Muscle of leg (tissue), 11 donors: Measurements from ENCODE around the gene KIF5C. TPM values are rescaled to one million over a fixed set of nuclear protein-coding genes. Genes with fewer than 3 reads are reported as not detected.

Source experiments
- DNase-seq: peaks from one replicate; pipeline ENCODE4 v3.0.0; 2013
- H3K27ac ChIP-seq: one replicate; pipeline ENCODE4 v1.5.1; 2013; ENCODE audit warnings: mild to moderate bottlenecking, low read length, control low read depth
- H3K27me3 ChIP-seq: one replicate; pipeline ENCODE4 v1.6.1; 2013; ENCODE audit warnings: low read length; ENCODE audit not compliant: control insufficient read depth, insufficient read depth
- H3K36me3 ChIP-seq: one replicate; pipeline ENCODE4 v1.6.1; 2013; ENCODE audit warnings: low read length; ENCODE audit not compliant: control insufficient read depth, insufficient read depth
- H3K4me1 ChIP-seq: one replicate; pipeline ENCODE4 v1.6.1; 2013; ENCODE audit warnings: low read length; ENCODE audit not compliant: control insufficient read depth, insufficient read depth
- H3K4me3 ChIP-seq: one replicate; pipeline ENCODE4 v1.5.1; 2013; ENCODE audit warnings: low read length, control low read depth
- H3K9me3 ChIP-seq: replicated peaks from 2 replicates; pipeline ENCODE4 v1.6.1; 2013; ENCODE audit warnings: low read depth, low read length; ENCODE audit not compliant: control insufficient read depth
- WGBS: methylation state at CpG from one replicate; pipeline ENCODE4 v1.1.5; 2013; ENCODE audit warnings: missing lambda C conversion rate; ENCODE audit not compliant: insufficient coverage; 5-methylcytosine and 5-hydroxymethylcytosine counted together
- polyA plus RNA-seq, 8 donors: library from polyadenylated mRNA; unstranded; fragments of 120-200 nt; gene quantifications; one replicate each; pipeline versions ENCODE4 v1.2.1 to v1.2.3, GENCODE V29; 2013; ENCODE audit warnings: inconsistent platforms in 1 of 8, low replicate concordance in 1 of 8; ENCODE audit not compliant: insufficient read length in 8 of 8, insufficient read depth in 1 of 8
- total RNA-seq: library from RNA; stranded (reverse); fragments of 120-200 nt; gene quantifications from one replicate; pipeline ENCODE4 v1.2.4, GENCODE V29; 2013

KIF5C gene
- total and polyA plus RNA-seq, 9 donors = 0.66 to 2.0 (median 1.1) TPM

- H3K9me3 ChIP-seq = no peaks in the 10 kb centered on the region
- DNase-seq = no peak
- H3K36me3 ChIP-seq = no peaks in the 10 kb centered on the region
- no peaks in the 10 kb centered on the region for H3K4me1 ChIP-seq
- peaks cover 6% of the 10 kb centered on the region for H3K27me3 ChIP-seq
- no peak overlapping the region for H3K4me3 ChIP-seq
- H3K27ac ChIP-seq = no peak overlapping the region
- WGBS = 82% methylated on average over 3 of the region's 8 CpGs
These were observed 119.3 kb downstream of the KIF5C start for GRCh38 chr2:148994341-148994740.

GRCh38 chr2:148996805-148997204, 121.8 kb downstream of the KIF5C start:
- H3K9me3 ChIP-seq = no peaks in the 10 kb centered on the region
- H3K36me3 ChIP-seq = no peaks in the 10 kb centered on the region
- WGBS = 87% methylated on average over 6 of the region's 6 CpGs
- peaks cover 8% of the 10 kb centered on the region for H3K27me3 ChIP-seq
- H3K27ac ChIP-seq = no peak overlapping the region
- DNase-seq = no peak
- no peak overlapping the region for H3K4me3 ChIP-seq
- peaks cover 9% of the 10 kb centered on the region for H3K4me1 ChIP-seq

GRCh38 chr2:148998165-148998830, 123.3 kb downstream of the KIF5C start:
- Histone ChIP-seq H3K36me3 (no peaks in the 10 kb centered on the region), H3K9me3 (no peaks in the 10 kb centered on the region), H3K27me3 (peaks cover 10% of the 10 kb centered on the region), H3K27ac (no peak overlapping the region), H3K4me1 (peaks cover 9% of the 10 kb centered on the region), H3K4me3 (no peak overlapping the region)
- DNase-seq = no peak
- WGBS = 67% methylated on average over 11 of the region's 16 CpGs

- no peak overlapping the region for H3K4me3 ChIP-seq
- H3K9me3 ChIP-seq = no peaks in the 10 kb centered on the region
- DNase-seq = no peak
- H3K36me3 ChIP-seq = no peaks in the 10 kb centered on the region
- peaks cover 9% of the 10 kb centered on the region for H3K4me1 ChIP-seq
- H3K27me3 ChIP-seq = peaks cover 10% of the 10 kb centered on the region
- no CpG with 5 or more reads among the region's 4 CpGs for WGBS
- no peak overlapping the region for H3K27ac ChIP-seq
These were observed 123.8 kb downstream of the KIF5C start for GRCh38 chr2:148998831-148999200.

GRCh38 chr2:148999451-148999921, 124.5 kb downstream of the KIF5C start:
- no CpG with 5 or more reads among the region's 7 CpGs for WGBS
- no peaks in the 10 kb centered on the region for H3K36me3 ChIP-seq
- H3K4me3 ChIP-seq = no peak overlapping the region
- H3K27me3 ChIP-seq = peaks cover 10% of the 10 kb centered on the region
- H3K9me3 ChIP-seq = no peaks in the 10 kb centered on the region
- no peak overlapping the region for H3K27ac ChIP-seq
- DNase-seq = no peak
- H3K4me1 ChIP-seq = peaks cover 9% of the 10 kb centered on the region

- H3K27me3 ChIP-seq = peaks cover 10% of the 10 kb centered on the region
- no peaks in the 10 kb centered on the region for H3K36me3 ChIP-seq
- 20% methylated on average over 1 of the region's 6 CpGs for WGBS
- H3K4me3 ChIP-seq = no peak overlapping the region
- H3K9me3 ChIP-seq = no peaks in the 10 kb centered on the region
- peak; percentile 68 for DNase-seq
- peaks cover 9% of the 10 kb centered on the region for H3K4me1 ChIP-seq
- H3K27ac ChIP-seq = no peak overlapping the region
These were observed 125.3 kb downstream of the KIF5C start for GRCh38 chr2:149000158-149000938.

- no peaks in the 10 kb centered on the region for H3K36me3 ChIP-seq
- H3K4me1 ChIP-seq = peaks cover 9% of the 10 kb centered on the region
- H3K9me3 ChIP-seq = no peaks in the 10 kb centered on the region
- peak; percentile 49 for DNase-seq
- H3K27me3 ChIP-seq = peaks cover 10% of the 10 kb centered on the region
- 68% methylated on average over 7 of the region's 7 CpGs for WGBS
- H3K27ac ChIP-seq = no peak overlapping the region
- no peak overlapping the region for H3K4me3 ChIP-seq
These were observed 126.5 kb downstream of the KIF5C start for GRCh38 chr2:149001496-149001895.

GRCh38 chr2:149002378-149002890, 127.4 kb downstream of the KIF5C start:
- 95% methylated on average over 12 of the region's 14 CpGs for WGBS
- H3K9me3 ChIP-seq = no peaks in the 10 kb centered on the region
- no peaks in the 10 kb centered on the region for H3K36me3 ChIP-seq
- H3K4me1 ChIP-seq = peaks cover 9% of the 10 kb centered on the region
- H3K27me3 ChIP-seq = peaks cover 7% of the 10 kb centered on the region
- H3K4me3 ChIP-seq = no peak overlapping the region
- H3K27ac ChIP-seq = no peak overlapping the region
- DNase-seq = no peak

GRCh38 chr2:149002891-149003740, 128.1 kb downstream of the KIF5C start:
- Histone ChIP-seq H3K27me3 (peaks cover 5% of the 10 kb centered on the region), H3K4me3 (no peak overlapping the region), H3K4me1 (peaks cover 9% of the 10 kb centered on the region), H3K27ac (no peak overlapping the region), H3K9me3 (no peaks in the 10 kb centered on the region), H3K36me3 (no peaks in the 10 kb centered on the region)
- DNase-seq = no peak
- whole genome bisulfite sequencing = 88% methylated on average over 29 of the region's 31 CpGs

GRCh38 chr2:149004836-149005235, 129.8 kb downstream of the KIF5C start:
- DNase-seq = no peak
- peaks cover 2% of the 10 kb centered on the region for H3K27me3 ChIP-seq
- no peaks in the 10 kb centered on the region for H3K36me3 ChIP-seq
- H3K27ac ChIP-seq = no peak overlapping the region
- peaks cover 7% of the 10 kb centered on the region for H3K4me1 ChIP-seq
- H3K9me3 ChIP-seq = no peaks in the 10 kb centered on the region
- H3K4me3 ChIP-seq = no peak overlapping the region
- 71% methylated on average over 1 of the region's 3 CpGs for WGBS
